Fibroblast of the aortic adventitia (primary cell): ENCODE results near the gene LRMDA. TPM values are rescaled to one million over a fixed set of nuclear protein-coding genes. Genes with fewer than 3 reads are reported as not detected.

Source experiments
- DNase-seq: peaks from one replicate; pipeline ENCODE4 v3.0.0-alpha.2; 2010; ENCODE audit warnings: low read depth
- H3K4me3 ChIP-seq: 2 replicates; pipeline ENCODE4 v1.5.1; 2011; ENCODE audit warnings: low read depth, mild to moderate bottlenecking, control low read depth, low read length, moderate library complexity
- total RNA-seq: library from RNA; depleted of rRNA; stranded (reverse); fragments of >200 nt; gene quantifications from 2 replicates; pipeline ENCODE4 v1.2.3, GENCODE V29; 2012; ENCODE audit warnings: low replicate concordance
- TF ChIP-seq, protein P1 (sequence below): IDR thresholded peaks from 2 replicates; pipeline ENCODE4 v1.5.1; 2011; ENCODE audit warnings: mild to moderate bottlenecking, low read length, control low read depth, inconsistent platforms; ENCODE audit not compliant: insufficient read depth

LRMDA gene
- total RNA-seq, 1 donor, result 6.3 TPM

DNA sequence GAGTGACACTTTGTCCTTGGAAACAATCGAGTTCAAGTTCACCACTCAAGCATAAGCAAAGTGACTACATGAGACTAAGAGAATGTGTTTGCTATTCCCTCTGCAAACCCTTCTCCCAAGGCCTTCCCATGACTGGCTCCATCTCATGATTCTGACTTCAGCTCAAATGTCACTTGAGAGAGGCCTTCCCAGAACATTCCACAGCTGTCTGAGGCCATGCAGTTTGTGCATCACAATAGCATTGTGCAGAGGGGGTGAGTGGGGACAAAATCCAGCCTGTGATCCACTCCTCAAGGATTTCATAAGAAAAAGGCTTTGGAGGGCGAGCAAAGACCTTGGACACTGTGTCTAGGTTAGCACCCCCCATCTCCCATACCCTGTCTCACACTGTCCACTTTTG, 6.9 kb upstream of the LRMDA start:
- no peak for DNase-seq
- no peak overlapping the region for H3K4me3 ChIP-seq
- TF ChIP-seq, protein P1, sequence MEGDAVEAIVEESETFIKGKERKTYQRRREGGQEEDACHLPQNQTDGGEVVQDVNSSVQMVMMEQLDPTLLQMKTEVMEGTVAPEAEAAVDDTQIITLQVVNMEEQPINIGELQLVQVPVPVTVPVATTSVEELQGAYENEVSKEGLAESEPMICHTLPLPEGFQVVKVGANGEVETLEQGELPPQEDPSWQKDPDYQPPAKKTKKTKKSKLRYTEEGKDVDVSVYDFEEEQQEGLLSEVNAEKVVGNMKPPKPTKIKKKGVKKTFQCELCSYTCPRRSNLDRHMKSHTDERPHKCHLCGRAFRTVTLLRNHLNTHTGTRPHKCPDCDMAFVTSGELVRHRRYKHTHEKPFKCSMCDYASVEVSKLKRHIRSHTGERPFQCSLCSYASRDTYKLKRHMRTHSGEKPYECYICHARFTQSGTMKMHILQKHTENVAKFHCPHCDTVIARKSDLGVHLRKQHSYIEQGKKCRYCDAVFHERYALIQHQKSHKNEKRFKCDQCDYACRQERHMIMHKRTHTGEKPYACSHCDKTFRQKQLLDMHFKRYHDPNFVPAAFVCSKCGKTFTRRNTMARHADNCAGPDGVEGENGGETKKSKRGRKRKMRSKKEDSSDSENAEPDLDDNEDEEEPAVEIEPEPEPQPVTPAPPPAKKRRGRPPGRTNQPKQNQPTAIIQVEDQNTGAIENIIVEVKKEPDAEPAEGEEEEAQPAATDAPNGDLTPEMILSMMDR, result no peak

DNA sequence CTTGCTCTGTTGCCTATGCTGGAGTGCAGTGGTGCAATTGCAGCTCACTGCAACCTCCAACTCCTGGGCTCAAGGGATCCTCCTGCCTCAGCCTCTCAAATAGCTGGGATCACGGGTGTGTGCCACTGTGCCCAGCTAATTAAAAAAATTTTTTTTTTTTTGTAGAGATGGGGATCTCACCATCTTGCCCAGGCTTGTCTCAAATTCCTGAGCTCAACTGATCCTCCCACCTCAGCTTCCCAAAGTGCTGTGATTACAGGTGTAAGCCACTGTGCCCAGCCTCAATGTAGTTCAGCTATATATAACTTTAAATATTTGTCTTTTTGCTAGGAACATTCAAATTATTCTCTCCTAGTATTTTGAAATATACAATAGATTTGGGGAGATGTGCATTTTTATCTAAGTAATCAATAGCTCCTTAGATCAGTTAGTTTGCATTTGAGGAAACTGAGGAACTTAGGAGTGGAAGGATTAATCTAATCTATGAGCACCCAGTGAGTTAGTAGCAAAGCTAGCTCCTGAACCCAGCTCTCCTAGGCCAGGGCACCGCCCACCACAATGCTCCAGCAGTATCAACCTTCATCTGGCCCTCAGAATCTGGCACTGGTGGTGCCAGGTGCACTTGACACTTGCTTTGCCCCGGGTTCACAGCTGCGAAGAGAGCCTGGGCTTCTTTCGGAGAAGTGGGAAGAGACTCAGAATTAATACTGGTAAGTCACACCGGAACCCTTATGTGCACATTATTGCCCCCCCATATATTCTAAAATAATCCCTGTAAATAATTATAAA, 5.9 kb upstream of the LRMDA start:
- TF ChIP-seq, protein P1, result no peak
- no peak overlapping the region for H3K4me3 ChIP-seq
- DNase-seq, result no peak

- DNase-seq, result no peak
- H3K4me3 ChIP-seq, result no peak overlapping the region
- TF ChIP-seq, protein P1, result no peak
Observed at GRCh38 chr10:75426880-75427279, 4.5 kb upstream of the LRMDA start.

GRCh38 chr10:75427951-75428350, 3.5 kb upstream of the LRMDA start:
- DNase-seq, result no peak
- H3K4me3 ChIP-seq, result no peak overlapping the region
- TF ChIP-seq, protein P1, result no peak

DNA sequence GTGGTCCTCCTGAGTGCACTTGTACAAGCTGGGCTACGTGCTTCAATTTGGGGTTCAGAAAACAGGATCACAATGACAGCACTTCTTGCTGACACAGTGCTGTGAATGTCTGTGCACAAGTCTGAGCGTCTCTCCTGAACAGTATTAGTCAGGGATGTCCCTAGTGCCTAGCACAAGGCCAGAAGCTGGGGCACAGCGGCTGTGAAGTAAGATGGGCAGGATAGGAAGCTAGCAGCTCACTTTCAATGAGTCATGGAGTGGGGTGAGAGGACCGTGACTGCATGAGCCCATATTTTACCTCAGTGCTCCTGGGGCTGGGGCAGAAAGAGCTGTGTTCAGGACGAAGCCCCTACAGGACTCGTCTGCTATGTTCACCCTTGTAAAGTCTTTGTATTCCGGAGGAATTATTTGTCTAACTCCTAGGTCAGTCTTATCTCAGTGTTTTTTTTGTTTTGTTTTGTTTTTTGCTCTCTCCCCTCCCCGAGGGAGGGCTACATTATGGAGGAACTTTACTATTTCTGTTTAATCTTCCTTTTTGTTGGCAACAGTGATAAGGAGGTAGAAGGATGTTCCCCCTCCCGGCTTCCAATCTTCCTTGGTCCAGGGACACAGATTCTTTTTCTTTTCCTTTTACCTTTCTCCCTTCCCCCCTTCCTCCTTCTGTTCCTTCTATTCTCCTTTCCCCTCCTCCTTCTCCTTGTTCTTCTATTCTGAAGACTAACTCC, 2.8 kb upstream of the LRMDA start:
- H3K4me3 ChIP-seq, result no peak overlapping the region
- TF ChIP-seq, protein P1, result no peak
- DNase-seq, result peak; percentile 28

DNA sequence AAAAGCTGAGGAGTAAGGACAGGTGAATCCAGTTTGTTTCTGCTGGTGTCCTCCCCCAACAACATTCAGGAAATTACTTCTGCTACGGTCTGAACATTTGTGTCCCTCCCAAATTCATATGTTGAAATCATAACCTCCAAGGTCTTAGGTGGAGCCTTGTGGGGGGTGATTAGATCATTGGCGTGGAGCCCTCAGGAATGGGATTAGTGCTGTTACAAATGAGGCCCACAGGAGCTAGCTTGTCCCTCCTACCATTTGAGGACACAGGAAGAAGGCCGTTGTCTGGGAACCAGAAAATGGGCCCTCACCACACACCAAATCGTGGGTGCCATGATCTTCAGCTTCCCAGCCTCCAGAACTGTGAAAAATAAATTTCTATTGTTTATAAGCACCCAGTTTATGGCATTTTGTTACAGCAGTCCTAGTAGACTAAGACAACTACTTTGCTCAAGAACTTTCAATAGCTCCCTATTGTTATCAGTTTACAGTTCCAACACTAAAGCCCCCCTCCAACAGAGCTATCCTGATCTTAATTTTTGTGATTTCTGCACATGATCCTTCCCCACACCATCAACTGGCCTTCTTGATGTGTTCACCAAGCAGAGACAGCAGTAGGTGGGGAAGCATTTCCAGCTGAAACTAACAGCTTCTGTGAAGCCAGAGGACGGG, 2.1 kb upstream of the LRMDA start:
- H3K4me3 ChIP-seq, result no peak overlapping the region
- no peak for DNase-seq
- TF ChIP-seq, protein P1, result no peak
